GM19193 (cell line): ENCODE results near the gene TENM4.

ENCODE experiments used
- POLR2A ChIP-seq: IDR thresholded peaks from 4 replicates; pipeline ENCODE4 v1.6.1; 2011; ENCODE audit not compliant: insufficient read depth, insufficient read length; ENCODE audit errors: extremely low read depth

Gene TENM4

DNA sequence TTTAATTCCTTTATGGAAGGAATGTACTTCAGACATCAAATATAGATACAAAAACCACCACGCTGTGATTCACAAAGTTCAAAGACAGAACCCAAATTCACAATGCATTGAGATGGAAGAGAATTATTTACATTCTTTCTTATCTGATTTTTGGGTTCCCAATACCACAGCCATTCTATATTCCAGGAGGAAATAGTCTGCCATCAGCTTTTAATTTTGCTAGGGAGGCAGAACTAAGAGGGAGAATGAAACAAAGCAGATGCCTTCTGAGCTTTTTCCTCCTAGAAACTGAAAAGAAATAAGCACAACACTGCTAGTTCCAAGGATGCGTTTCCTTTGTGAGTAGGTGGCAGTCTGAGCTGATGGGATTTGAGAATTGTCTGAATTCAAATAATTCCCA lies 583.1 kb downstream of the TENM4 start:
- no peak for TF ChIP-seq POLR2A

DNA sequence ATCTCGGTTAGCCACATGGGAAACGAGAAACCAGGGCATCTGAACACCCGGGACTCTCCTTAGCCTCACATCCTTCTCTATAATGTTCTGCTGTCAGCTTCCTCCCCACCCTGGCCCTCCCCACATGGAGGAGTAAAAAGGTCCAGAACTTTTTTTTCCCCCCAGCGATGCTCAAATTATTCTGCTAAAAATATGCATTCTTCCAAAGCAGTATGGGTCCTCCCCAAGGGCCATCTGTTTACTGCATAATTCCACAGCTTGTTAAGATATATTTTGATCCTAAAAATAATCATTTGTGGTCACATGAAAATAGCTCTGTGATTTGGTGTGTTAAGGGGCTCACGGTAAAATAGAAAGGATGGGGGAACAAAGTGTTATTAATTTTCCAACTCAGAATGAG lies 584.6 kb downstream of the TENM4 start:
- no peak for TF ChIP-seq POLR2A

GRCh38 chr11:78855116-78855515 lies 585.7 kb downstream of the TENM4 start:
- no peak for TF ChIP-seq POLR2A

DNA sequence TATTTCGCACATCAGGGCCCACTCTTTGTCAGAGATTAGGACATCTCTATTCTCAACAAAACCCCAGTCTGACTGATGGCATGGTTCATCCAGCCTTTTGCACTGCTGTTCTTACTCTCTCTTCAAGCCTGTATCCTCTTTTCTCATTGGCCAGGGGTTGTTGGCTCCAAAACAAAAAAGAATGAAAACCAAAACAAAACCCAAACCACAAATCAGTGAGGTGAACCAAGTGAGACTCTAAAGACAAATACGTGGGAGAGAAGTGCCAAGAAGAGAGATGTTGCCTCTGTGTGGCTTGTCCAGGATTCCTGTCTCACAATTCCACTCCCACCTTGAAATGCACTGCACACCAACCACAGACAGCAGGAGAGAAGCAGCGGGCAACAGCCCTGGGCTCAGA lies 587.3 kb downstream of the TENM4 start:
- TF ChIP-seq POLR2A: no peak

- TF ChIP-seq POLR2A: no peak
Observed at GRCh38 chr11:78851878-78852586, 588.8 kb downstream of the TENM4 start.

GRCh38 chr11:78850078-78850477 lies 590.8 kb downstream of the TENM4 start:
- no peak for TF ChIP-seq POLR2A

DNA sequence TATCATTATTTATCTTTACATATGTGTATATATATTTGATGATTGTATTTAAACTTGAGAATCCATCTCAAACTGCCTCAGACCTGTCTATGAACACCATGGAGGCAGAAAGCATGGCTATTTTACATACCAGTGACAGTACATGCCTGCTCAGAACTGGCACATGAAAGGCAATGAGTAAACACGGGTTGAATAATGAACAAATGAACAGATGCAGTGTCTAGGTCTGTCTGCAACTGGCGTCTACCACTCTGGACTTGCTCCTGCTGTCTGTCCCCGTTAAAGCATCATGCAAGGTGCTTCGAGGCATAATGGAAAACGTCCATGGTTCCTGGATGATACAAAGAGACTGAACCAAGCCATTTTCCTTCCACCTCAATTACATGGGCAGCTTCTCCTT lies 594.6 kb downstream of the TENM4 start:
- no peak for TF ChIP-seq POLR2A

GRCh38 chr11:78845496-78845895 lies 595.3 kb downstream of the TENM4 start:
- no peak for TF ChIP-seq POLR2A

DNA sequence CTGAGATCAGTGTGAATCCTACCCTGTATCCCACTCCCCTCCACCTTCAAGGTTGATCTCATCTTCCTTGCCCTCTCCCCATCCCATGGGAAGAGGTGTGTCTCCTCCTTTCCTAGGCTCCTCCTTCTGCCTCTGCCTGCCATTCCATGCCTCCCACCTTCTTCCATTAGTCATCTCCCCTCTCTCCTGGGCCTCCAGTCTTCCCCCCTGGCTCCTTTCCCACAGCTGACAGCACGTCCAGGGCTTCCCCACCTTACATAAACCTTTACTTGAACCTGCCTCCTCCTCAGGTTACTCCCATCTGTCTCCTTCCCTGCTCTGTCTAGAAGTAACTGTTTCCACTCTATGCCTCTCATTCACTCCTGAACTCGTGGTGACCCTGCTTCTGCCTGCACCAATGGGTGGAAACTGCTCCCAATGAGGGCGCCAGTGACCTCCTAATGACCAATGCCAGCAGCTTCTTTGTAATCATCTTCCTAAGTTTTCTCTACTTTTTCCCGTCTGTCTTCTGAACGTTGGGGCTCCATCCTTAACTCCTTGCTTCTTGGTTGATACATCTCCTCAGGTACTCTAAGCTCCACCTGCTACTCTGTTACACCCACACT lies 599.3 kb downstream of the TENM4 start:
- TF ChIP-seq POLR2A: no peak

GRCh38 chr11:78840623-78841022 lies 600.2 kb downstream of the TENM4 start:
- no peak for TF ChIP-seq POLR2A

GRCh38 chr11:78840200-78840599 lies 600.6 kb downstream of the TENM4 start:
- TF ChIP-seq POLR2A: no peak

GRCh38 chr11:78838417-78838816 lies 602.4 kb downstream of the TENM4 start:
- TF ChIP-seq POLR2A: no peak

DNA sequence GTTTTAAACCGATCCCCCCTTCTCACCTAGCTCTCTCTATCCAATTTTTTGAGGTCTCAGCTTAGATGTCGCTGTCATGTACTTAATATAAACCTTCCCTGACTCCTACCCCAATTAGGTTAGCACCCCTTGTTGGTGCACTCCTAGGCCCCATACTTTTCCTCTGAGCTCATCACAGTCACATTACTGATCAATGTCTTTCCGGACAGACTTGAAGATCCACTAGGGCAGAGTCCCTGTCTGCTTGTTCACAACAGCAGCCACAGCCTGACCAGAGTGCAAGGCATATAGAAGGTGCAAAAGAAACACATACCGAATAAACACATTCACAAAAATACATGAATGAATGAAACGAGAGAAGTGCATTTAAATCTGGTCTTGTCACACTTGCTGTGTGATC lies 605.2 kb downstream of the TENM4 start:
- no peak for TF ChIP-seq POLR2A

- no peak for TF ChIP-seq POLR2A
Observed at GRCh38 chr11:78834886-78835285, 605.9 kb downstream of the TENM4 start.

GRCh38 chr11:78833237-78833636 lies 607.6 kb downstream of the TENM4 start:
- TF ChIP-seq POLR2A: no peak

DNA sequence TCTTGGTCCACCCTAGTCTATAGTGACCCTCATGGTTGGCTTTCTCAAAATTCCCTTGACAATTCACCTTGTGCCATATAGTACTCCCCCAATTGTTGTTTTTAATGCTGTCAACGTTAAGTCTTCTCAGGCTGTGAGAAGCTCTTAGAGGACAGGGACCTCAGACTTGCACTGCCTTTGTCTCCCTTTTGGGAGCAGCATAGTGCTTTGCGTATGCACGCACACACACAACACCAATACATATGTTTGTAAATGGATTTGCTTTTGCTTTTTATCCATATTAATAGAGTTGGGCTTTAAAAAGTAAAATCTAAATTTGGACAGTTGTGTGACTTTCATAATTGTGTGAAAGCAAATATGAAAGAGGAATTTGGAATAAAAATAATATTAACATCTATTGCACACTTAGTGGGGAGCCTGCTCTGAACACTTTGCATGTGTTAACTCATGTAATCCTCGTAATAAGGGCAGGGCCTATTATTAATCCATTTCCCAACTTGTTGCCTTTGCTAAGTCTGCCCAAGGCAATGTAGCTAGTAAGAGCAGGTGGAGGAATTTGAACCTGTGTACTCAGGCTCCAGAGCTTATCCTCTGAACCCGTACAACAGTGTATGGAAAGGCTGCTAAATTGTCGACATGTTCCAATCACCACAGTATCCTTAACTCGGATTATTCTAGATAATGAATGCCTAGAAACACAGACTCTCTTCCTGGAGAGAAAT lies 608.4 kb downstream of the TENM4 start:
- TF ChIP-seq POLR2A: no peak

DNA sequence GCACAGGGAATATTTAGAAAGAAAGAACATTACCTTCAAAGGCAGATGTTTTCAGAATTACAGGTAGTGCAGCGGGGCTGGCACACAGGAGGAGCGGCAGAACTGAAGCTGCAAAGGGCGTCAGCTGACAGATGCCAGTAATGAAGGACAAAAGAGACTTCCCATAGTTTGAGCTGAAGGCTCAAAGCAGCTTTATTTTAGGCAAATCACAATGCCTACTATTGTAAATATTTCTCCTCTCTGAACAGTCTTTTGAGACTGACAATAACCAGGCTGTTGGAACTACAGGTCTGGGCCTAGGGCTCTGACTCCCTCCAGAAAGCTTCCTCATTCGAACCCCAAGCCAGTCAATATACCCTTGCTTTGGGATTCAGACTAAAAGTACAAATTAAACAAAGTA lies 609.3 kb downstream of the TENM4 start:
- no peak for TF ChIP-seq POLR2A

- no peak for TF ChIP-seq POLR2A
Observed at GRCh38 chr11:78830277-78830819, 610.5 kb downstream of the TENM4 start.
